AG04449 (cell line): ENCODE data around the gene SLC25A33.
"Not testable (repeated sequence)": the region's sequence is repeated elsewhere in the genome, so short reads cannot be mapped to it uniquely, and the experiment has no call there.

Experiments used
- CTCF ChIA-PET: fragments of 350-600 bp; formaldehyde crosslinking; extraction: SDS; loops from one replicate; lab custom pipeline; 2021; ENCODE audit warnings: antibody characterized with exemption; lab: Yijun Ruan, JAX
- POLR2A ChIA-PET: fragments of 400-600, 350-600 bp; formaldehyde crosslinking; extraction: SDS; loops from one replicate; lab custom pipeline; 2020; ENCODE audit warnings: antibody characterized with exemption, inconsistent platforms; lab: Yijun Ruan, JAX
- DNase-seq: peaks from one replicate; pipeline ENCODE4 v3.0.0-alpha.2; 2010; ENCODE audit warnings: low read depth, low spot score
- H3K4me3 ChIP-seq: 2 replicates; pipeline ENCODE4 v1.5.1; 2011; ENCODE audit warnings: low read depth, mild to moderate bottlenecking, control low read depth, low read length
- TF ChIP-seq, protein P1 (sequence below): IDR thresholded peaks from one replicate; pipeline ENCODE4 v1.5.1; 2011; ENCODE audit warnings: mild to moderate bottlenecking, moderate library complexity, low read length, control low read depth, inconsistent platforms; ENCODE audit not compliant: insufficient read depth; ENCODE audit errors: missing control alignments

SLC25A33 gene

DNA sequence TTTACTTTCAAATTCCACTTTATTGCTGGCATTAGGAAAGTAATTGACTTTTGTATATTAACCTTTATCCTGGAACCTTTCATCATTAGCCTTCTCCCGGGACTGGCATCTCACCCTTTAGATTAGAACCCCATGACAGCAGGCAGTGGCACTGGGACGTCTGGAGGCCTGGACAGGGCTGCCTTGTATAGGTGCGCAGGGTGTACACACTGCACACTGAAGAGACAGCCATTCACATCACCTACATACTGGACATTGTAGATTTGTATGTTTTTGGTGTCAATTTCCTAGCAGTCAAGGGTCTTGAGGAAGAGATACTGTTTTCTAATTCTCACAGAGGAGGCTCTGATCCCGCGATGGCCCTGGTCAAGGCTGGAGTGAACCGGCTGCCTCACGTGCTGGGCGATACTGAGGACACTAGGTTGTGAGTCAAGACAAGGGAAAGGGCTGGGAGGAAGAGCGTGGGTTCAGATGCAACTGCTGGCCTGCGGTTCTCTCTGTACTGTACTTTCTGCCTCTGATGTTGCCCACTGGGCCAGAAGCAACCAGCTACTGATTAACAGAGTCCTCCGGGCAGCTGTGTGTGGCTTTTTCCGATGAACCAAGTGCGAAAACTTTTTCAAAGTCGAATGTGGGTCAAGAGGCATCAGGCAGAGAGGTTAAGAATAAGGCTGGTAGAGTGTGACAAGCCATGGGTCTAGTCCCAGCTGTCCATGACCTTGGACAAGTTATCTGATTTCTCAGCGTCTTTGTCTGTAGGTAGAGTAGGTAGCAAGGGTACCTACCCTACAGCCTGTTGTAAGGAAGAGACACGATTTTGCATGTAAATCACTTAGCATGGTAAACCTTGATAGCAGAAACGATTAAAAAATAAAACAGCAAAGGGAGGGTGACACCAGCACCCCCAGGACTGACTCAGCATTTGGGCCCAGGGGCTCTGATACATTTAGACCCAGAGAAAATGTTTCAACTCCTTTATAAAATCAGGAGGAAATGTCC lies 38.2 kb upstream of the SLC25A33 start:
- TF ChIP-seq, protein P1, sequence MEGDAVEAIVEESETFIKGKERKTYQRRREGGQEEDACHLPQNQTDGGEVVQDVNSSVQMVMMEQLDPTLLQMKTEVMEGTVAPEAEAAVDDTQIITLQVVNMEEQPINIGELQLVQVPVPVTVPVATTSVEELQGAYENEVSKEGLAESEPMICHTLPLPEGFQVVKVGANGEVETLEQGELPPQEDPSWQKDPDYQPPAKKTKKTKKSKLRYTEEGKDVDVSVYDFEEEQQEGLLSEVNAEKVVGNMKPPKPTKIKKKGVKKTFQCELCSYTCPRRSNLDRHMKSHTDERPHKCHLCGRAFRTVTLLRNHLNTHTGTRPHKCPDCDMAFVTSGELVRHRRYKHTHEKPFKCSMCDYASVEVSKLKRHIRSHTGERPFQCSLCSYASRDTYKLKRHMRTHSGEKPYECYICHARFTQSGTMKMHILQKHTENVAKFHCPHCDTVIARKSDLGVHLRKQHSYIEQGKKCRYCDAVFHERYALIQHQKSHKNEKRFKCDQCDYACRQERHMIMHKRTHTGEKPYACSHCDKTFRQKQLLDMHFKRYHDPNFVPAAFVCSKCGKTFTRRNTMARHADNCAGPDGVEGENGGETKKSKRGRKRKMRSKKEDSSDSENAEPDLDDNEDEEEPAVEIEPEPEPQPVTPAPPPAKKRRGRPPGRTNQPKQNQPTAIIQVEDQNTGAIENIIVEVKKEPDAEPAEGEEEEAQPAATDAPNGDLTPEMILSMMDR, result no peak
- CTCF ChIA-PET, result interaction anchor here (1.2 to 3.5 kb wide), 2 partner anchors 9 to 14 kb away, joined by 4 to 16 read pairs; no protein-coding TSS in a partner anchor
- H3K4me3 ChIP-seq, result no peak overlapping the region
- POLR2A ChIA-PET, result no interaction called here
- DNase-seq, result no peak

DNA sequence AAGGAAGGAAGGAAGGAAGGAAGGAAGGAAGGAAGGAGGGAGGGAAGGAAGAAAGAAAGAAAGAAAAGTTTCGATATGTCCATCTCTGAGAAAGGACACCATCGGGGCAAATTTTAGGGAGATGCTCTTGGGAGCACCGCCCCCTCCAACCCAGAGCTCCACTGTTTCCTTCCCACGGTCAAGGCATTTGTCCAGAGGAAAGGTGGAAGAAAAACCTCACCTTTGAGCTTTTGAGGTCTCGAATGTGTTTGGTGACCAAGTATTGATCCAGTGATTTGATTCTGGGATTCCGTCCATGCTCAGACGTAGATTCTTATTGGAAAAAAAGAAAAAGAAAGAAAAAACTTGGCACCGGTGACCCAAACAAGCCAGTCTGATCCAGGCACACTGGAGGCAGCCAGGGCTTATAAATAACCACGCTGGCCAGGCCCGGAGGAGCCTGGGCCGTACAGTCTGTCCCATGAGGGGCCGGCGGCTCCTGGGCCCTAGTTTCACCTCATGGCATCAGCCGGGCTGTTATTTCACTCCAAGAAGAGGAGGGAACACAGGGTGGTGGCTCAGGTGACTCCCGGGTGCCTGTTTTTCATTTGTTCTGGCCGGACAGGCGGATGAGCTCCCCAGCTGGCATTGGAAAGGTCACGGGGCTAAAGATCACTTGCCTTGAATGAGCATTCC lies 36.1 kb upstream of the SLC25A33 start:
- ChIA-PET CTCF (interaction anchor here (1.4 kb wide), 1 partner anchor 9 kb away, joined by 5 read pairs; no protein-coding TSS in a partner anchor), POLR2A (interaction anchor here (0.7 kb wide), 1 partner anchor 214 kb away, joined by 3 read pairs; no protein-coding TSS in a partner anchor)
- H3K4me3 ChIP-seq, result no peak overlapping the region
- DNase-seq, result no peak
- TF ChIP-seq, protein P1, result no peak

DNA sequence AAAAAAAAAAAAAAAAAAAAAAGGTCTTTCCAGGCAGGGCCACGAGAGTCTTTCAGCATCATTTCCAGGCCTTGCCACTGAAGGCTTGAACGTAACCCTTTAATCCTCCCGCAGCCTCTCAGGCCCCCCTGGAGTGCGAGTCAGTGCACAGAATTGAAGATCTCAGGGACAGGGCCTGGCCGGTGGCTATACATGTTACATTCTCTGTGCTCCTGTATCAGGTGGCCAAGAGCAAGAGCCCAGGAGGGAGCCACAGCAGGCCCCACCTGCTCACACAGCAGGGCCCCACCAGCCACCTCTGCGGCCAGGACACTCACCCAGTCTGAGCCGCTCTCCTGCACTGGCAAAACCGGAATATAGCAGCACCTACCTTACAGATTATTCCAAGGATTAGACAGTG lies 34.1 kb upstream of the SLC25A33 start:
- DNase-seq, result no peak
- no peak overlapping the region for H3K4me3 ChIP-seq
- CTCF ChIA-PET, result interaction anchor here (0.8 to 1.3 kb wide), 3 partner anchors 9 to 68 kb away, joined by 3 to 4 read pairs (median 3); no protein-coding TSS in a partner anchor
- TF ChIP-seq, protein P1, result no peak
- POLR2A ChIA-PET, result no interaction called here

DNA sequence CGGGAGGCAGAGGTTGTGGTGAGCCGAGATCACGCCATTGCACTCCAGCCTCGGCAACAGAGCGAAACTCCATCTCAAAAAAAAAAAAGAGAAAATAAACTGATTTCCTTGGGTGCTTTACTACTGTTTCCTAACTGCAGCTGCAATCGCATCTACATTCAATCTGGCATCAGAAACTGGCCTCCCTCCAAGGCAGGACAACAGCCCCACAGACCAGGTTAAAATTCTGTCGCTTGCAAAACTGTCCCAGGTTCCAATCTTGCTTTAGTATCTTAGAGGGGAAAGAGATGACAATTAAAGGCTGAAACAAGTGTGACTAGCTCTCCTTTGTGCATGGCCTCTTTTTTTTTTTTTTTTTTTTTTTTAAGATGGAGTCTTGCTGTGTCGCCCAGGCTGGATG lies 32.4 kb upstream of the SLC25A33 start:
- no peak for DNase-seq
- TF ChIP-seq, protein P1, result no peak
- H3K4me3 ChIP-seq, result no peak overlapping the region
- ChIA-PET POLR2A (no interaction called here), CTCF (interaction anchor here (0.7 to 2.0 kb wide), 3 partner anchors 12 to 240 kb away, joined by 3 to 25 read pairs (median 7); no protein-coding TSS in a partner anchor)

DNA sequence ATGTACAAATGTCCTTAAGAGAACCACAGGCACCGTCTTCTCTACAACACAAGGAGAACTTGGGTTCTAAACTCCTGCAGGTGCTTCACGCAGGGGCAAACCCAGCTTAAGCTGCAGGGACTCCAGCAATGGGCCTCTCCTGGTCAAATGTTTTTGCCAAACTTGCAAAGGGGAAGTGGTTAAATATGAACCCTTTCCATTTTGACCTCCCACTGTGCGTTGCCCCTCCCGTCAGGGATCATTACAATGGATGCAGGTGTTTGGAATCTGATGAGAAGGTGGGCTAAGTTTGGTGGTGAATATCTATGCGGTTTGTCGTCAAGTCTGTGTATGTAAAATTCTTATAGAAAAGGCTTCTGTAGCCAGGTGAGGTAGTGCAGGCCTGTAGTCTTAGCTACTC lies 29.1 kb upstream of the SLC25A33 start:
- CTCF ChIA-PET, result interaction anchor here (0.9 kb wide), 1 partner anchor 14 kb away, joined by 3 read pairs; no protein-coding TSS in a partner anchor
- POLR2A ChIA-PET, result no interaction called here
- TF ChIP-seq, protein P1, result no peak
- H3K4me3 ChIP-seq, result no peak overlapping the region
- DNase-seq, result no peak

DNA sequence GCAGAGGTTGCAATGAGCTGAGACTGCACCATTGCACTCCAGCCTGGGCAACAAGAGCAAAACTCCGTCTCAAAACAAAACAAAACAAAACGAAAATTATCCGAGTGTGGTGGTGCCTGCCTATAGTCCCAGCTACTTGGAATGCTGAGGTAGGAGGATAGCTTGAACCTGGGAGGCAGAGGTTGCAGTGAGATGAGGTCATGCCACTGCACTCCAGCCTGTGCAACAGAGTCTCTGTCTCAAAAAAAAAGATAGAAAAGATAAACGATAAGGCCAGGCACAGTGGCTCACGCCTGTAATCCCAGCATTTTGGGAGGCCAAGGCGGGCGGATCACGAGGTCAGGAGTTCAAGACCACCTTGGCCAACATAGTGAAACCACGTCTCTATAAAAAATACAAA lies 23.7 kb upstream of the SLC25A33 start:
- H3K4me3 ChIP-seq, CTCF ChIA-PET, DNase-seq, POLR2A ChIA-PET: not testable (repeated sequence)
